Measurements from ENCODE around the gene UQCC3. TPM values are rescaled to one million over a fixed set of nuclear protein-coding genes. Genes with fewer than 3 reads are reported as not detected.
"Not testable (repeated sequence)": the region's sequence is repeated elsewhere in the genome, so short reads cannot be mapped to it uniquely, and the experiment has no call there.

UQCC3 gene
- total RNA-seq, 6 donors from 2014 or later: 5.0 to 12.6 (median 6.7) TPM

DNA sequence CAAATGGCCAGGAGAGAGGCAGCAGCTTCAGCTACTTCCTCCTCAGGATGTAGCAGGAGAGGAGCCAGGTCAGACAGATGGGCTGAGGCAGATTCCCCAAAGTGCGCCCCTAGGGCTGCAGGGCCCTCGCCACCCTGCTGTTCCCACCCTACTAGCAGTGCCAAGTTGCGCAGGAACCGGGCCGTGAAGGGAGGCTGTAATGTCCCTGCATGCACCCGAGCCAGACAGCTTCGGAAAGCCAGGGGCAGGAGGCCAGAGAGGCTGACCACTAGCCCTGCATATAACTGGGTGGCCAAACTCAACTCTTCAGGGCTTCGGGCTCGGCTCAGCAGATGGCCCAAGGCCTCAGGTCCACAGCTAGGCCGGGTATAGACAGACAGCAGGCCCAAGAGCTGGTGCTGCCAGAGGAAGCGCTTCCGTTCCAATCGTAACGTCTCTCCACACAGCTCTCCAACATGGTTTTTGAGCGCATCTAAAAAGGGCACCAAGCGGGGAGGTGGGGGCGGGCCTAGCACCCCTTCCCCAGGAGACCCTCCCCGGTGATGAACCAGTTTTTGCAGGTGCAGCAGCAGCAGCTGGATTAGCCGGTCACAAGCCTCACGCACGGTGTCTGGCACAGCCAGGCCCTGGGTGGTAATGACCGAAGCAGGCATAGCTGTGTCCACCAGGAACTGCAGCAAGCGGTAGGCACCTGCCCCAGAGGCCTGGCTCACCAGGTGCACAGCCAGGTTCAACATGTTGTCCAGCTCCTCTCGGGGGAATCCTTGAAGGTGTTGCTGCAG, 23.1 kb upstream of the UQCC3 start:
- Histone ChIP-seq H3K4me1 (peaks cover 29 to 57% (median 34%) of the 10 kb centered on the region in 4 donors), H3K4me3 (no peak overlapping the region), H3K27ac (no peak overlapping the region), H3K36me3 (peaks cover 0 to 39% (median 30%) of the 10 kb centered on the region in 4 donors), H3K27me3 (no peaks in the 10 kb centered on the region), H3K9me3 (no peaks in the 10 kb centered on the region)
- 94 to 95% methylated on average over 7 to 19 of the region's 24 CpGs for WGBS, 2 donors
- TF ChIP-seq POLR2A (IDR thresholded peaks at IDR 0.05) (no peak), POLR2AphosphoS5 (IDR thresholded peaks at IDR 0.05) (no peak), EP300 (IDR thresholded peaks at IDR 0.05) (no peak)
- TF ChIP-seq, protein P1, sequence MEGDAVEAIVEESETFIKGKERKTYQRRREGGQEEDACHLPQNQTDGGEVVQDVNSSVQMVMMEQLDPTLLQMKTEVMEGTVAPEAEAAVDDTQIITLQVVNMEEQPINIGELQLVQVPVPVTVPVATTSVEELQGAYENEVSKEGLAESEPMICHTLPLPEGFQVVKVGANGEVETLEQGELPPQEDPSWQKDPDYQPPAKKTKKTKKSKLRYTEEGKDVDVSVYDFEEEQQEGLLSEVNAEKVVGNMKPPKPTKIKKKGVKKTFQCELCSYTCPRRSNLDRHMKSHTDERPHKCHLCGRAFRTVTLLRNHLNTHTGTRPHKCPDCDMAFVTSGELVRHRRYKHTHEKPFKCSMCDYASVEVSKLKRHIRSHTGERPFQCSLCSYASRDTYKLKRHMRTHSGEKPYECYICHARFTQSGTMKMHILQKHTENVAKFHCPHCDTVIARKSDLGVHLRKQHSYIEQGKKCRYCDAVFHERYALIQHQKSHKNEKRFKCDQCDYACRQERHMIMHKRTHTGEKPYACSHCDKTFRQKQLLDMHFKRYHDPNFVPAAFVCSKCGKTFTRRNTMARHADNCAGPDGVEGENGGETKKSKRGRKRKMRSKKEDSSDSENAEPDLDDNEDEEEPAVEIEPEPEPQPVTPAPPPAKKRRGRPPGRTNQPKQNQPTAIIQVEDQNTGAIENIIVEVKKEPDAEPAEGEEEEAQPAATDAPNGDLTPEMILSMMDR (IDR thresholded peaks at IDR 0.05): no peak
- no peak for ATAC-seq (ENCODE audit: low FRiP score in 2 of 2)
- peak in 1 of 2 donors; percentile 59 for DNase-seq

DNA sequence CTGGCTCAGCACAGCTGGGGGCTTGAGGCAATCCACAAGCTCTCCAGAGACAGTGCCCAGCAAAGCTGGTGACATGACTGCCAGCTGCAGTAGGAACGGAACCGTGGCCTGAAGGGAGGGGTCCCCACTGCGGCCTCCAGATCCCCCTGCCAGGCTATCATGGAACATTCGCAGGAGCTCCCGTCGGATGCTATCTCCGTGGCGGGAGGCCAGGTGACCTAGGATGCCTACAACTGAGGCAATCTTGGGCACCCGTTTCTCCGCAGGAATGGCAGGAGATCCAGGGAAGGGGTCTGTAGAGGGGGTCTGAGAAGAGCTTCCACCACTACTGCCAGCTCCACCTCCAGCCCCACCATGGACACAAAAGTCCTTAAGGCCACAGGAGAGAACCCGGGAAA, 22.5 kb upstream of the UQCC3 start:
- no peaks in the 10 kb centered on the region for H3K27me3 ChIP-seq
- ATAC-seq (ENCODE audit: low FRiP score in 2 of 2) (no peak), DNase-seq (no peak)
- H3K9me3 ChIP-seq: no peaks in the 10 kb centered on the region
- peaks cover 29 to 57% (median 34%) of the 10 kb centered on the region in 4 donors for H3K4me1 ChIP-seq
- TF ChIP-seq, protein P1 (IDR thresholded peaks at IDR 0.05): no peak
- TF ChIP-seq POLR2AphosphoS5 (IDR thresholded peaks at IDR 0.05) (no peak), POLR2A (IDR thresholded peaks at IDR 0.05) (no peak), EP300 (IDR thresholded peaks at IDR 0.05) (no peak)
- peaks cover 0 to 34% (median 24%) of the 10 kb centered on the region in 4 donors for H3K36me3 ChIP-seq
- WGBS, 2 donors: 95 to 98% methylated on average over 10 to 11 of the region's 11 CpGs
- no peak overlapping the region for H3K27ac ChIP-seq
- H3K4me3 ChIP-seq: no peak overlapping the region

DNA sequence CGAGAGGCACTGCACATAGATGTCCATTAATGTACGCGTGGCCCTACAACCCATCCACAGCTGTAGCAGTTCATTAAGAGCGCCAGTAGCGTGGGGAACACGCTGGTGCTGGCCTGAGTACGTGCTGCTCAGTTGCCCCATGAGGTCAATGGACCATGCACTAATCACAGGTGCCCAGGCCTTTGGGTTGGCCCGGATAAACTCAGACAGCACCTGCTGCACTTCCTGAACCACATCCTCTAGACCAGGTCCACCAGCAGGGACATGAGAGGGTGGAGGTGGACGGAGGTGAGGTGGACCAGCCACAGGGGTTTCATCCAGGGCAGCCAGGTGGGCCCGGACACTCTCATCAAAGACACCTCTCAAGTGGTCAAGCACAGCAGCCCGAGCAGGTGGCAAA, 22.0 kb upstream of the UQCC3 start:
- H3K9me3 ChIP-seq: no peaks in the 10 kb centered on the region
- DNase-seq (no peak), ATAC-seq (ENCODE audit: low FRiP score in 2 of 2) (no peak)
- H3K27me3 ChIP-seq: no peaks in the 10 kb centered on the region
- peaks cover 29 to 56% (median 34%) of the 10 kb centered on the region in 4 donors for H3K4me1 ChIP-seq
- no peak overlapping the region for H3K4me3 ChIP-seq
- TF ChIP-seq POLR2AphosphoS5 (IDR thresholded peaks at IDR 0.05): no peak
- peaks cover 0 to 28% (median 21%) of the 10 kb centered on the region in 4 donors for H3K36me3 ChIP-seq
- no peak overlapping the region for H3K27ac ChIP-seq
- WGBS, 2 donors: 92 to 95% methylated on average over 9 to 10 of the region's 11 CpGs

DNA sequence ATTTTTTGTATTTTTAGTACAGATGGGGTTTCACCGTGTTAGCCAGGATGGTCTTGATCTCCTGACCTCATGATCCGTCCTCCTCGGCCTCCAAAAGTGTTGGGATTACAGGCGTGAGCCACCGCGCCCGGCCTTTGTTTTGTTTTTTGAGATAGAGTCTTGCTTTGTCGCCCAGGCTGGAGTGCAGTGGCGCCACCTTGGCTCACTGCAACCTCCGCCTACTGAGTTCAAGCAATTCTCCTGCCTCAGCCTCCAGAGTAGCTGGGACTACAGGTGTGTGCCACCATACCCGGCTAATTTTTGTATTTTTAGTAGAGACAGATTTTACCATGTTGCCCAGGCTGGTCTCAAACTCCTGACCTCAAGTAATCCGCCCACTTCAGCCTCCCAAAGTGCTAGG, 21.2 kb upstream of the UQCC3 start:
- Histone ChIP-seq H3K36me3 (peaks cover 0 to 27% (median 21%) of the 10 kb centered on the region in 4 donors), H3K4me1 (peaks cover 24 to 48% (median 28%) of the 10 kb centered on the region in 4 donors)
- DNase-seq; H3K27me3 ChIP-seq; H3K4me3 ChIP-seq; H3K27ac ChIP-seq; H3K9me3 ChIP-seq; ATAC-seq (ENCODE audit: low FRiP score in 2 of 2): not testable (repeated sequence)
- 95 to 97% methylated on average over 12 of the region's 12 CpGs for WGBS, 2 donors

DNA sequence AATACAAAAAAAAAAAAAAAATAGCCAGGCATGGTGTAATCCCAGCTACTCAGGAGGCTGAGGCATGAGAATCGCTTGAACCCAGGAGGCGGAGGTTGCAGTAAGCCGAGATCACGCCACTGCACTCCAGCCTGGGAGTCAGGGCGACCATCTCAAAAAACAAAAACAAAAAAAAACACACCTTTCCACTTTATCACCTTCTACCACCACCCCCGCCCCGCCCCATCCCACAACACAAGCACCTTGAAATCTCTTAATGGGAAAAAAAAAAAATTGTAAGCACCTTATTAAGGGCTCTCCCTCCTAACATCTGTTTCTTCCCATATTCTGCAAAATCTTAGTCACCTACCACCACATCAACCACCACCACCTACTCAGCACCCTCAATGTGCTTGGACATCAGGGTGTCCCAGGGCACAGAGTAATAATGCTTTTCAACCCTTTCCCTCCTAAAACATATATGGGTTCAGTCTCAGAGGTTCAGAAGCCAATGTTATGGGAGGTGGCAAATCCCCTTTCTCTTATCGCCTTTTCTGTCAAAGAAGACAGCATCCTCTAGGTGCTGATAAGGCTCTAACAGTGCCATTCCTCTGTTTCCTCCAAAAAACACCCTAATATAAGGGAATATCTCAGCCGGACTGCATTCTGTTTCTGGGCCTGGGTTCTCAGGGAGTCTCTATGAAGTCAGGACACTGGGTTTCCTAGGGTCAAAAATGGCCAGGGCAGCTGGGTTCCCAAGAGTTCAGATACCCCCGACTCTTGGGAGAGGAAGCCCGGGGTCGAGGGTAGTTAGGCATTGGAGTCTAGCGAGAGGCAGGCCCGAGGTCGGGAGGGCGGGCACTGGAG, 19.1 kb upstream of the UQCC3 start:
- H3K27ac ChIP-seq: peak overlapping the region; percentile 88 to 97 (median 95)
- WGBS, 2 donors: 31 to 56% methylated on average over 10 to 16 of the region's 16 CpGs
- ATAC-seq (ENCODE audit: low FRiP score in 2 of 2): no peak

More for the DNA sequence above, 19.1 kb upstream of the UQCC3 start:
- DNase-seq: no peak
- Histone ChIP-seq H3K36me3 (peaks cover 0 to 26% (median 21%) of the 10 kb centered on the region in 4 donors), H3K4me1 (peaks cover 12 to 32% (median 17%) of the 10 kb centered on the region in 4 donors), H3K4me3 (peak overlapping the region; percentile 79 to 97 (median 90)), H3K27me3 (no peaks in the 10 kb centered on the region), H3K9me3 (no peaks in the 10 kb centered on the region)
- TF ChIP-seq POLR2AphosphoS5 (IDR thresholded peaks at IDR 0.05) (no peak), POLR2A (IDR thresholded peaks at IDR 0.05) (no peak), EP300 (IDR thresholded peaks at IDR 0.05) (no peak)
- TF ChIP-seq, protein P1 (IDR thresholded peaks at IDR 0.05): no peak
